Retinal pigment epithelial cell (primary cell): ENCODE data around the gene TSPAN19.
A peak's percentile ranks its signal among the peaks of the same experiment; 100 is the strongest.

Experiments
- DNase-seq: peaks from one replicate; pipeline ENCODE4 v3.0.0-alpha.2; 2010; ENCODE audit warnings: low read depth
- H3K4me3 ChIP-seq: 2 replicates; pipeline ENCODE4 v1.5.1; 2011; ENCODE audit warnings: mild to moderate bottlenecking, low read length, control low read depth, moderate library complexity
- CTCF ChIP-seq: conservative IDR thresholded peaks from 2 replicates; pipeline ENCODE4 v1.5.1; 2011; ENCODE audit warnings: low read depth, low read length, control low read depth, inconsistent platforms

Gene TSPAN19

GRCh38 chr12:84986586-84986985 lies 49.5 kb downstream of the TSPAN19 start:
- DNase-seq: peak; percentile 61
- TF ChIP-seq CTCF: no peak
- H3K4me3 ChIP-seq: no peak overlapping the region

DNA sequence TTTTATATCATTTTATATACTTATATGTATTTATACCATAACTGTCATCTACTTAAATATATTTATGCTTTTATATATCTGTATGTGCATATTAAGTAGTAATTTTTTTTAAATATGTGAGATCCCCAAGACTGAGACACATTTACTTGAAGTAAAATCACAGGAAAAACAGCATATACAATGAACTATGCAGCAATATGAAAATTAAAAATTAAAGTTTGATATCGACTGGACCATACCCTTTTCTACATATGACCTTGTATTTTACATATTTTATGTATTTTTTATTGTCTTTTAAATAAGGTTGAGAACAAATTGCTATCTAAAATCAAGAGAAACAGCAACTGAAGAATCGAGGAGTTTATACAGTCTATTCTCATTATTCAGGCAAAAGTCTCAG lies 50.0 kb downstream of the TSPAN19 start:
- H3K4me3 ChIP-seq: no peak overlapping the region
- DNase-seq: no peak
- no peak for TF ChIP-seq CTCF

- DNase-seq: no peak
- H3K4me3 ChIP-seq: no peak overlapping the region
- TF ChIP-seq CTCF: no peak
Observed at GRCh38 chr12:84983289-84983688, 52.8 kb downstream of the TSPAN19 start.

DNA sequence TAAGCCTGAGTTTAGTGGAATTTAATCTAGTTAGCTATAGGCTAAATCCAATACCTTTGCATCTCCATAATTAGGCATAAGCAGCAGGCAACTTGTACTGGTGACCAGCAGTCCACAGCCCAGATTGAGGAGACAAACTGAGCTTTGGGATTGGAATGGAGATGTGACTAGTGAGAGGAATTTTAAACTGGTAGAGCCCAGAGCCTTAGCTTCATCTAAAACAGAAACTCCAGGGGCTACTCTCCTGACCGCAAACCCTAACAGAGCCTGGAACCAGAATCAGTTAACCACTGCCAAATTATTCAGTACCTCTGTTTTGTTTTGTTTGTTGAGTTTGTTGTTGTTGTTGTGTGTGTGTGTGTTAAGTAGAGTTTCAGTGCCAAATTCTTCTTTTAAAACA lies 53.2 kb downstream of the TSPAN19 start:
- TF ChIP-seq CTCF: no peak
- H3K4me3 ChIP-seq: no peak overlapping the region
- no peak for DNase-seq

DNA sequence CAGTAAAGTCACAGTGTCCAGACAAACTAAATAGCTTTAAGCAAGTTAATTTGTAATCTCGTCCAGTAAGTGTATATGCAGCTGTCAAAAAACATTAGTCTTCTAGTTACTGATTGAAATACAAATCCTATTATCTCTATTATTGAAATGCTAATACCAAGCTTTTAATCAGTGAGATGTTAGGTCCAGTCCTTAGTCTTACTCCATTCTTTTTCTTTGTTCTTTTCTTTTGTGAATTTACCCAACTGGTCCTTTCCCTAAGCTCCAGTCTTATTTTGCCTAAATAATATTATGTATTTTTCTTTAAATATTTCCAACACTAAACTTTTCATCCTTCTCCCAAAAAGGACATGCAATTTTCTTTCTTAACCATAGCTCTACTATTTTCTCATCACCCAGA lies 57.2 kb downstream of the TSPAN19 start:
- DNase-seq: peak; percentile 58
- no peak for TF ChIP-seq CTCF
- H3K4me3 ChIP-seq: no peak overlapping the region

GRCh38 chr12:84976133-84976532 lies 59.9 kb downstream of the TSPAN19 start:
- H3K4me3 ChIP-seq: no peak overlapping the region
- no peak for DNase-seq
- TF ChIP-seq CTCF: no peak

GRCh38 chr12:84974155-84974815 lies 61.8 kb downstream of the TSPAN19 start:
- peak; percentile 2 for TF ChIP-seq CTCF
- no peak overlapping the region for H3K4me3 ChIP-seq
- no peak for DNase-seq
